HFFc6 (cell line): ENCODE results near the gene PLD2. TPM values are rescaled to one million over a fixed set of nuclear protein-coding genes. Genes with fewer than 3 reads are reported as not detected.
"Not testable (repeated sequence)": the region's sequence is repeated elsewhere in the genome, so short reads cannot be mapped to it uniquely, and the experiment has no call there.

Source experiments
- DNase-seq: peaks from one replicate; pipeline ENCODE4 v3.0.0-alpha.2; 2018
- H3K27ac Mint-ChIP-seq: 2 replicates; pipeline ENCODE4 v1.8.0; 2020; ENCODE audit warnings: mild to moderate bottlenecking, mixed read lengths
- H3K27me3 Mint-ChIP-seq: 2 replicates; pipeline ENCODE4 v1.8.0; 2021; ENCODE audit warnings: mild to moderate bottlenecking, moderate library complexity, mixed read lengths; ENCODE audit not compliant: insufficient read depth
- H3K36me3 Mint-ChIP-seq: 2 replicates; pipeline ENCODE4 v1.8.0; 2021; ENCODE audit warnings: low read depth, mixed read lengths
- H3K4me1 Mint-ChIP-seq: 2 replicates; pipeline ENCODE4 v1.8.0; 2020; ENCODE audit warnings: low read depth, mixed read lengths
- H3K4me3 Mint-ChIP-seq: 2 replicates; pipeline ENCODE4 v1.8.0; 2020; ENCODE audit warnings: mild to moderate bottlenecking, moderate library complexity, mixed read lengths
- H3K9me3 Mint-ChIP-seq: 2 replicates; pipeline ENCODE4 v1.8.0; 2020; ENCODE audit warnings: mild to moderate bottlenecking, mixed read lengths
- CTCF ChIP-seq: fragments of 200-600 bp; sonication (generic); IDR thresholded peaks from 2 replicates; pipeline ENCODE4 v1.5.0; 2021; ENCODE audit warnings: antibody characterized with exemption, mild to moderate bottlenecking
- total RNA-seq, 6 experiments: library from RNA; stranded (reverse); fragmentation: NEBNext Ultra II Directional; extraction: Animal tissue kit (Norgen Biotek cat#: 25700); gene quantifications; 2 replicates in 1 of 6; 3 replicates in 5 of 6; pipeline ENCODE4 v1.2.3, GENCODE V29; 2021

The PLD2 gene
- total RNA-seq, 6 experiments from 2014 or later = 14.9 to 21.8 (median 19.4) TPM

- peak overlapping the region; percentile 73 for H3K27ac Mint-ChIP-seq
- peak overlapping the region; percentile 11; the same call in 1 of the 2 replicates for H3K4me3 Mint-ChIP-seq
- peaks cover 32% of the 10 kb centered on the region for H3K36me3 Mint-ChIP-seq
- no peaks in the 10 kb centered on the region for H3K27me3 Mint-ChIP-seq
- TF ChIP-seq CTCF = no peak
- H3K9me3 Mint-ChIP-seq = no peaks in the 10 kb centered on the region
- H3K4me1 Mint-ChIP-seq = peaks cover 55% of the 10 kb centered on the region
- peak; percentile 67 for DNase-seq
Measured at GRCh38 chr17:4852567-4853207, 45.7 kb downstream of the PLD2 start.

GRCh38 chr17:4853208-4853671 lies 46.3 kb downstream of the PLD2 start:
- H3K27me3 Mint-ChIP-seq = no peaks in the 10 kb centered on the region
- no peak overlapping the region for H3K27ac Mint-ChIP-seq
- no peak for DNase-seq
- no peak overlapping the region for H3K4me3 Mint-ChIP-seq
- no peak for TF ChIP-seq CTCF
- H3K36me3 Mint-ChIP-seq = peaks cover 32% of the 10 kb centered on the region
- H3K9me3 Mint-ChIP-seq = no peaks in the 10 kb centered on the region
- peaks cover 60% of the 10 kb centered on the region for H3K4me1 Mint-ChIP-seq

GRCh38 chr17:4854111-4854681 lies 47.2 kb downstream of the PLD2 start:
- Mint-ChIP-seq H3K27me3 (no peaks in the 10 kb centered on the region), H3K9me3 (no peaks in the 10 kb centered on the region), H3K36me3 (peaks cover 28% of the 10 kb centered on the region), H3K4me3 (no peak overlapping the region), H3K4me1 (peaks cover 63% of the 10 kb centered on the region), H3K27ac (peak overlapping the region; percentile 36)
- no peak for TF ChIP-seq CTCF
- peak; percentile 38 for DNase-seq

- Mint-ChIP-seq H3K27me3 (no peaks in the 10 kb centered on the region; the same call in 1 of the 2 replicates), H3K9me3 (no peaks in the 10 kb centered on the region), H3K4me1 (peaks cover 43% of the 10 kb centered on the region), H3K4me3 (no peak overlapping the region), H3K27ac (no peak overlapping the region), H3K36me3 (peaks cover 22% of the 10 kb centered on the region)
- no peak for TF ChIP-seq CTCF
- DNase-seq = no peak
Measured at GRCh38 chr17:4856271-4856936, 49.5 kb downstream of the PLD2 start.

GRCh38 chr17:4856937-4857314 lies 50.0 kb downstream of the PLD2 start:
- Mint-ChIP-seq H3K27me3 (no peaks in the 10 kb centered on the region; the same call in 1 of the 2 replicates), H3K36me3 (peaks cover 22% of the 10 kb centered on the region), H3K4me3 (no peak overlapping the region), H3K27ac (no peak overlapping the region), H3K4me1 (peaks cover 38% of the 10 kb centered on the region), H3K9me3 (no peaks in the 10 kb centered on the region)
- DNase-seq = no peak
- no peak for TF ChIP-seq CTCF

GRCh38 chr17:4857347-4857746 lies 50.4 kb downstream of the PLD2 start:
- H3K36me3 Mint-ChIP-seq = peaks cover 22% of the 10 kb centered on the region

More at GRCh38 chr17:4857347-4857746, 50.4 kb downstream of the PLD2 start:
- not testable (repeated sequence) for H3K27ac Mint-ChIP-seq, DNase-seq, H3K9me3 Mint-ChIP-seq, H3K4me3 Mint-ChIP-seq, H3K27me3 Mint-ChIP-seq
- H3K4me1 Mint-ChIP-seq = peaks cover 34% of the 10 kb centered on the region
